ENCODE results near the gene INPP5J. TPM values are rescaled to one million over a fixed set of nuclear protein-coding genes. Genes with fewer than 3 reads are reported as not detected.

Gene INPP5J
- total and polyA plus RNA-seq, 2 experiments from 2014 or later, result 19.8 to 26.0 TPM

DNA sequence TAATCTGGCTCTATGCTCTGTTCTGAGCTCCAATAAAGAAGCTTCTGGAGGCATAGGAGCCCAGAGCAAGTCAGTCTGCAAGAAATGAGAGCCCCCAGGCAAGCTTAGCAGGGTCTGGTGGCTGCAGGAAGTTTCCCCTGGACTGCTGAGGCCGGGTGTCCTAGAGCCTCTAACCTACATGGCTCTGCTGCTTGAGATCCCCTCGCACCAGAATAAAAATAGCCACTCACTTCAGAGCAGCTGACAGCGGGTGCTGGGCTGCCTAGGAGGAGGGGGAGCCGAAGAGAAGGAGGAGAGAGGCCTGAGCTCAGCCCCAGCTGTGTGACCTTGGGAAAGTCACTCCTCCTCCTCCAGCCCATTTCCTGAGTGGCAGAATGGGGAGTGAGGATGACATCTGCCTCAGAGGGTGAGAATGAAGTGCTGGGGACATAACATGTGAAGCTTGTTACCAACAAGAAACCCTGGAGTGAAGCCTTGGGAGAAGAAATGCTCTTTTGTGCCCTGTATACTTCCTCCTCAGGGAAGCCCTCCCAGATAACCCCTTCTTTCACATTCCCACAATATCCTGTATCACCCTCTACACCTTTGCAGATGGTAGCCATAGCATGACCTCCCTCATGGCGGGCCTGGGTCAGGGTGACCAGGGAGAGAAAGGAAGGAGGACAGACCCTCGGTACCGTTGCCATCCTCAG lies 3.6 kb upstream of the INPP5J start:
- H3K27me3 ChIP-seq, result no peaks in the 10 kb centered on the region
- H3K9me3 ChIP-seq (ENCODE audit: low read depth), result no peaks in the 10 kb centered on the region
- H3K36me3 ChIP-seq, result no peaks in the 10 kb centered on the region
- peak overlapping the region; percentile 91 for H3K27ac ChIP-seq
- peak in 1 of 2 donors; percentile 75 for DNase-seq (ENCODE audit: low read depth in 1 of 2, low spot score in 1 of 2)
- no peak overlapping the region for H3K4me3 ChIP-seq
- peaks cover 46% of the 10 kb centered on the region for H3K4me1 ChIP-seq (ENCODE audit: low read depth)
- TF ChIP-seq, protein P1, sequence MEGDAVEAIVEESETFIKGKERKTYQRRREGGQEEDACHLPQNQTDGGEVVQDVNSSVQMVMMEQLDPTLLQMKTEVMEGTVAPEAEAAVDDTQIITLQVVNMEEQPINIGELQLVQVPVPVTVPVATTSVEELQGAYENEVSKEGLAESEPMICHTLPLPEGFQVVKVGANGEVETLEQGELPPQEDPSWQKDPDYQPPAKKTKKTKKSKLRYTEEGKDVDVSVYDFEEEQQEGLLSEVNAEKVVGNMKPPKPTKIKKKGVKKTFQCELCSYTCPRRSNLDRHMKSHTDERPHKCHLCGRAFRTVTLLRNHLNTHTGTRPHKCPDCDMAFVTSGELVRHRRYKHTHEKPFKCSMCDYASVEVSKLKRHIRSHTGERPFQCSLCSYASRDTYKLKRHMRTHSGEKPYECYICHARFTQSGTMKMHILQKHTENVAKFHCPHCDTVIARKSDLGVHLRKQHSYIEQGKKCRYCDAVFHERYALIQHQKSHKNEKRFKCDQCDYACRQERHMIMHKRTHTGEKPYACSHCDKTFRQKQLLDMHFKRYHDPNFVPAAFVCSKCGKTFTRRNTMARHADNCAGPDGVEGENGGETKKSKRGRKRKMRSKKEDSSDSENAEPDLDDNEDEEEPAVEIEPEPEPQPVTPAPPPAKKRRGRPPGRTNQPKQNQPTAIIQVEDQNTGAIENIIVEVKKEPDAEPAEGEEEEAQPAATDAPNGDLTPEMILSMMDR (IDR thresholded peaks at IDR 0.05; ENCODE audit: low read depth, low read length), result no peak

DNA sequence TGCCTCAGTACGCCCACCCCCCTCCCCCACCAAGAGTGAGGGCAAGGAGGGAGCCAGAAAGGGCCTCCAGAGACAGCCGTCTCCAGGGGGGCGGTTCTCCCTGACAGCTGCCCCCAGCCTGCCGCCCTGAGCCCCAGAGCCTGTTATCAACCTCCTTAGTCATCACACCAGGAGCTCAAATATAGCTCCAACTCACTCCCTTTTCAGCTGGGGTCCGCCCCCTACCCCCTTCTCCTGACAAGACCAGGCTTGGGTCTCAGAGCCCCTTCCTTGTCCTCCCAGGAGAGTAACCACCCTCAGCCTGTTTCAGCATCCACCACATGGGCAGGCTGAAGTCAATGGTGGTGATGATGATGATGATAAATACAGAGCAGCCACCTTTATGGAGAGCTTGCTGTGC lies 2.5 kb upstream of the INPP5J start:
- H3K9me3 ChIP-seq (ENCODE audit: low read depth), result no peaks in the 10 kb centered on the region
- H3K27ac ChIP-seq, result peak overlapping the region; percentile 91
- H3K27me3 ChIP-seq, result no peaks in the 10 kb centered on the region
- no peak for DNase-seq (ENCODE audit: low read depth in 1 of 2, low spot score in 1 of 2)
- no peaks in the 10 kb centered on the region for H3K36me3 ChIP-seq
- H3K4me1 ChIP-seq (ENCODE audit: low read depth), result peaks cover 46% of the 10 kb centered on the region
- H3K4me3 ChIP-seq, result no peak overlapping the region
- TF ChIP-seq, protein P1 (IDR thresholded peaks at IDR 0.05; ENCODE audit: low read depth, low read length), result no peak

- Histone ChIP-seq H3K4me1 (ENCODE audit: low read depth) (peaks cover 46% of the 10 kb centered on the region), H3K36me3 (no peaks in the 10 kb centered on the region), H3K27ac (peak overlapping the region; percentile 91), H3K27me3 (no peaks in the 10 kb centered on the region), H3K9me3 (ENCODE audit: low read depth) (no peaks in the 10 kb centered on the region), H3K4me3 (no peak overlapping the region)
- no peak for DNase-seq (ENCODE audit: low read depth in 1 of 2, low spot score in 1 of 2)
- TF ChIP-seq, protein P1 (IDR thresholded peaks at IDR 0.05; ENCODE audit: low read depth, low read length), result no peak
Measured at GRCh38 chr22:31120642-31121041, 2.1 kb upstream of the INPP5J start.

DNA sequence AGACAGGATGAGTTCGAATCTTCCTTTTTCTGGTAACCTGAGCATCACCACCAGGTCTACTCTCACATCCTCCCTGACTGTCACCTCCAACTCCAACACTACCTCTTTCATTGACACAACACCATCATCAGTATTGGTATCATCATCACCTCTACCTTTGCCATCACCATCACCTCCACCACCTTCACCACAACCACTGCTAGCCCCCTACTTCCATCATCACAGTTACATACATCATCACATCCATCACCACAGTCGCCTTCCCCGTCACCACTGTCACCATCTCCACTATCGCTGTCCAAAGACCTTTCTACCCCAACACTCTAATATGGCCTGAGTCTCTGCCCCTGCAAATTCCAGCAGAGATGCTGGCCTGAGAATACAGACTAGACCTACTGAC lies 1.4 kb upstream of the INPP5J start:
- Histone ChIP-seq H3K4me3 (no peak overlapping the region), H3K4me1 (ENCODE audit: low read depth) (peaks cover 46% of the 10 kb centered on the region), H3K27ac (no peak overlapping the region), H3K9me3 (ENCODE audit: low read depth) (no peaks in the 10 kb centered on the region), H3K36me3 (no peaks in the 10 kb centered on the region), H3K27me3 (no peaks in the 10 kb centered on the region)
- DNase-seq (ENCODE audit: low read depth in 1 of 2, low spot score in 1 of 2), result no peak
- TF ChIP-seq, protein P1 (IDR thresholded peaks at IDR 0.05; ENCODE audit: low read depth, low read length), result no peak

DNA sequence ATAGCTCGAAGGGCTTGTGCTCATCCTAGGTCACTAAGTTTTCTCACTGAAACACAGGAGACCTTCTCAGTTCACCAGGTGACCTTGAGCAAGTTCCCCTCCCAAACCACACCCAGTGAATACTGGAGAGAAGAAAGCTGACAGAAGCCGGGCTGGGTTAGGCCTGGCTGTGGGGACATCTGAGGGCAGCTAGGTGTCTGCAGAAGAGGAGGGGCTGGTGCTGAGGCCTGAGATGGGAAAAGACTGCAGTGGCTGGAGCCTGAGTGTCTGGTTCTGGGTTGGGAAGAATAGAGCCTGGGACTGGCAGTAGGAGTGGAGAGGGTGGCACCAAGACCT lies 602 bp upstream of the INPP5J start:
- Histone ChIP-seq H3K27me3 (no peaks in the 10 kb centered on the region), H3K27ac (peak overlapping the region; percentile 81), H3K4me1 (ENCODE audit: low read depth) (peaks cover 46% of the 10 kb centered on the region), H3K9me3 (ENCODE audit: low read depth) (no peaks in the 10 kb centered on the region), H3K36me3 (no peaks in the 10 kb centered on the region), H3K4me3 (no peak overlapping the region)
- TF ChIP-seq, protein P1 (IDR thresholded peaks at IDR 0.05; ENCODE audit: low read depth, low read length), result no peak
- no peak for DNase-seq (ENCODE audit: low read depth in 1 of 2, low spot score in 1 of 2)

Measured in cardiac muscle cell (in vitro differentiated cells and primary cell).